HG02970 (cell line): ENCODE results near the gene BYSL.

Experiments used
- ATAC-seq: cut with Tn5 transposase; IDR thresholded peaks from one replicate; pipeline ENCODE4 v1.9.1; 2021; ENCODE audit warnings: mild to moderate bottlenecking, moderate library complexity, moderate number of reproducible peaks; ENCODE audit not compliant: unreplicated experiment, low FRiP score

BYSL gene

DNA sequence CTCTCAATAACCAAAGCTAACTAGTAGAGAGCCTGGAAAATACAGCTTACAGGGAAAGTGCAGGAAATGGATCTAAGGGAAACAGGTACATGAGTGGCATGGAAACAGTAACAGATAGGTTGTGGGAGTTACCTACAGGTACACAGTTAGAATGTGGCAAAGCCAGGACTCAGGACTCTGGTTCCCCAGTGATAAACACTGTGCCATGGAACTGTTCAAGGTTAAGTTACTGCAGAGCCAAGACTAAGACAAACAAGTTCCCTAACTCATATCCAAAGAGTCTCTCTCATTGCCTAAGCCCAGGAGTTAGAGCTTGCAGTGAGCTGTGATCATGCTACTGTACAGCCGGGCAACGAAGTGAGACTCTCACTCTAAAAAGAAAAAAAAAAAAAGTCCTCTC, 7.0 kb upstream of the BYSL start:
- ATAC-seq, result no peak

DNA sequence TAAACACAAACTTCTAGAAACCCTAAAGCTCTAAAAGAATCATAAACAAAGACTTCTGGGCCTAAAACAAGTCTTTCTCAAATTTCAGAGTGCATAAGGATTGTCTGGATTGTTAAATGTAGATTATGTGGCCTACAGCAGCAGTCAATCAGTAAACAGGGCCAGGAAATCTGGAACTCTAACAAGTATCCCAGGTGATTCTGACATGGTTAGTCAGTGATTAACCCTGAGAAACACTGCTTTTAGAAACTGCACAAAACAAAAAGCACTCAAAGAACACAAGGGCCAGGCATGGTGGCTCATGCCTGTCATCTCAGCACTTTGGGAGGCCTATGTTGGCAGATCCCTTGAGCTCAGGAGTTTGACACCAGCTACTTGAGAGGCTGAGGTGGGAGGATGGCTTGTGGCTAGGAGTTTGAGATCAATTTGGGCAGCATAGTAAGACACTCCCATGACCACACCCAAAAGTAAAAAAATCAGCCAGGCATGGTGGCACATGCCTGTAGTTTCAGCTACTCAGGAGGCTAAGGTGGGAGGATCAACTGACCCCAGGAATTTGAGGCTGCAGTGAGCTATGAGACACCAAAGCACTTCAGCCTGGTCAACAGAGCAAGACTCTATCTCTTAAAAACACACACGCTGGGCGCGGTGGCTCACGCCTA, 6.3 kb upstream of the BYSL start:
- ATAC-seq, result no peak

DNA sequence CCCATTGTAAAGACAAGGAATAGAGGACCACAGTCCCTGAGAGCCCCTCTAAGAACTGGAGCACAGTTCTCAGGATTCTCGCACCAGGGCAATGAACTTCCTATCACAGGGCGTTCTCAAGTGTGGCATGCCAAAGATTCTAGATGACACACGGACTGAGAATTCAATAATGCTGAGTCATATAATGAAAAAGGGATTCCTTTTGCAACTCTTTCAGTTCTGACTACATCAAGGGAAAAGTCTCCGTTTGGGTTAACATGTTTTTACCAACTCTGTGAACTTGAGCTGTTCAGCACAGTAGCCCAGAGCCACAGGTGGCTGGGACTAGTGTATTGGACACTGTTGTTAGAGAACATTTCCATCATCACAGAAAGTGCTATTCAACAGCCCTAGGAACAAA, 3.8 kb upstream of the BYSL start:
- no peak for ATAC-seq

DNA sequence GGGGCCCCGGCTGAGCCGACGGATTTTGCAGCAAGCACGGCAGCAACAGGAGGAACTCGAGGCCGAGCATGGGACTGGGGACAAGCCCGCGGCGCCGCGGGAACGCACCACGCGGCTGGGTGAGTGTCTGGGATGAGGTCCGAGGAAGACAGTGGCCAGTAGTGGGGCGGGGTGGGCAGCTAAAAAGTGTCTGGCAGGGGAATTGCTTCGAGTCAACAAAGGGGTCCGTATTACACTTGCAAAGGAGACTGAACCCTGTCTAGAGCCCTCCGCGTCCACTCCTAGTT, 356 bp downstream of the BYSL start:
- ATAC-seq, result no peak

DNA sequence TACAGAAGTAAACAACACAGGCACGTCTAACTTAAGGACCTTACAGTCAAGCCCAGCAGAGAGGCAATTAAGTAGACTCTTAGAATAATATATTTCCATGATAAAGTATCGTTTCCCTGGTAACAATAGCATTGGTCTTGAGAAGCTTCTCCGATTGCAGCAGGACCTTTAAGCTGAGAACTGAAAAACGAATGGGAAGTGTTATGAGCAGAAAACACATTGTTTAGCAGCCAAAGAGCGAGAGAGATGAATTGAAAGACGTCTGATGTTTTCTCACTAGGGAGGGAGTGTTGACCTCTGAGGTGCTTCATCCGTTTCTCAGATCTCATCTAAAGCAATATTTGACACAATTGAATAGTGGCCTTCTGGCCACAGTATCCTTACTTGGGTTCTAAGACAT, 855 bp downstream of the BYSL start:
- ATAC-seq, result no peak

DNA sequence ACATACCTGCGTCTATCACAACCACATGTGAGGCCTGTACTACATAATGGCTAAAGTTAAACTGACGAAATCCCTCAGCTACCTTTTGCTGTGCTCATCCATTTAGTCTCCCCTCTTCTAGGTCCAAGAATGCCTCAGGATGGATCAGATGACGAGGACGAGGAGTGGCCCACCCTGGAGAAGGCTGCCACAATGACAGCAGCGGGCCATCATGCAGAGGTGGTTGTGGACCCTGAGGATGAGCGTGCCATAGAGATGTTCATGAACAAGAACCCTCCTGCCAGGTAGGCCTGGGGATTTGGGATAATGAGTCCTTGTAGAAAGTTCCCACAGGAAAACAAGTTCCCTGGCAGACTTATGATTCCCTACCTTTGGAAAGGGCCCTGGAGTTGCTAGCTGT, 6.0 kb downstream of the BYSL start:
- ATAC-seq, result no peak

DNA sequence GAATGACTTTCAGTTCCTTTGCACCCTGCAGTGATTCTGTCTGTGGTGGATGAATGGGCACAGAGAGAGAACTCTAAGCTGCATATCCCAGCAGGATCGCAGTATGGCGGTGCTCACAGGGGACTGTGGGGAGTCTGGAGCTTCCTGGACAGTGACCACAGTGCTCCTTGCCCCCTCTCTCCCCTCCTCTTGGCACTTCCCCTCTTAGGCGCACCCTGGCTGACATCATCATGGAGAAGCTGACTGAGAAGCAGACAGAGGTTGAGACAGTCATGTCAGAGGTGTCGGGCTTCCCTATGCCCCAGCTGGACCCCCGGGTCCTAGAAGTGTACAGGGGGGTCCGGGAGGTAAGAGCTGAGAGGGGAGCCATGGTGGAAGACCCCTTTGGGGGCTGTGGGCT, 8.6 kb downstream of the BYSL start:
- ATAC-seq, result no peak

DNA sequence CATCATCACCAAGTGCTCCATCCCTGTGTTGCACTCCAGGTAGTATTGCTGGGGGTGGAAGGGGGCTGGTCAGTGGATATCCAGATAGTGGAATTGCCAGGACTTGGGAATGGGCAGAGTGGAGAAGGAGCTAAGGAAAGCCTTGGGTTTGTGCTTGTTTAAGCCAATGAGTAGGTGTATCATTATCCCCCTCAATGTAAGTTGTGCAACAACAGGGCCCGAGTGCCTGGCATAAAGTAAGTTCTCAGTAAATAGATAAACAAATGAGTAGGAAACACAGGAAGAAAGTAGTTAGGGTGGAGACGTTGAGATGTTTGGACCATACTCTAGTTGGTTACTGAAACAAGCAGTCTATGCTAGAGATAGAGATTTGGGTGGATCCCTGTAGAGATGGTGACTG, 10.5 kb downstream of the BYSL start:
- no peak for ATAC-seq

DNA sequence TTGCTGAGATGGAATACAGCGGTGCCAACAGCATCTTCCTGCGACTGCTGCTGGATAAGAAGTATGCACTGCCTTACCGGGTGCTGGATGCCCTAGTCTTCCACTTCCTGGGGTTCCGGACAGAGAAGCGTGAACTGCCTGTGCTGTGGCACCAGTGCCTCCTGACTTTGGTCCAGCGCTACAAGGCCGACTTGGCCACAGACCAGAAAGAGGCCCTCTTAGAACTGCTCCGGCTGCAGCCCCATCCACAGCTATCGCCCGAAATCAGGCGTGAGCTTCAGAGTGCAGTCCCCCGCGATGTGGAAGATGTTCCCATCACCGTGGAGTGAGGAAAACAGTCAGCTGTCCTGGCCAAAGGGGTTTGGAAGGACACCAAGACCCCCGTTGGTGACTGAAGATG, 11.1 kb downstream of the BYSL start:
- ATAC-seq, result no peak

DNA sequence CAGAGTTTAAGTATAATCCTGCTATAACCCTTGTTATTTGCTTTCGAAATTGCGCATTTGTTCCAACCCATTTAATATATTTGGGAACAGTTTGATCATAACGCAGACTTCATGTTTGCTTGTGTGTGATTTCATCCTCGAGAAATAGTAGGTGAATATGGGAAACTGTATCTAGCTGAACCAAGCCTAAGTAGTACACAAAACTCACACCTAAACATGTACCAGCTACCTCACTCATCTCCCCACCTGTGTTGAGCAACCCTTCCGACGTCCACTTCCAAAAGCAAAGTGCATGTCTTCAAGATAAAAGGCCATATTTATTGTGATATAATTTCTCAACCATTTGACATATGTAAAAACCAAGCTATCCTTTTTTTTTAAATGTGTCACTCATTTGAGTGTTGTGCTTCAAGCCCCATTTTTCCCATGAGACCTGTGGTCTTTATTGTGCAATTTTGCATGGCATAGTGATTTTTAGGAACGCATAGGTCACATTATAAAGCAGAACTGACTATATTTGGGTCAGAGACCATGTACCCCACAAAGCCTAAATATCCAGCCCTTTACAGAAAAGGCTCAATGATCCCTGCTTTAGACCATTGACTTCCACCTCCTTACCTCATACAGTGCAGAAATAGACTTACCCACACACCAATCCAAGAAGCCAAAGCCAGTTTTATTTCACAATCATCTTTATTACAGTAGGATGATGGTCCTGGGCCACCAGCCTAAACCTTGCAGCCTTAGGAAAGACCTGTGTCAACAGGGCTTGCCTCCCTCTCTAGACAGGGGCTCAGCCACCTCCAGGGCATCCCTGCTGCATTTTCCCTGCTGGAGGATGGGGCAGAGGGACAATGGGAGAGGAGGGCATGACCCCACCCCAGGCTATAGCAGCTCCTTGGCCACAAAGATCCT, 13.2 kb downstream of the BYSL start:
- ATAC-seq, result no peak

DNA sequence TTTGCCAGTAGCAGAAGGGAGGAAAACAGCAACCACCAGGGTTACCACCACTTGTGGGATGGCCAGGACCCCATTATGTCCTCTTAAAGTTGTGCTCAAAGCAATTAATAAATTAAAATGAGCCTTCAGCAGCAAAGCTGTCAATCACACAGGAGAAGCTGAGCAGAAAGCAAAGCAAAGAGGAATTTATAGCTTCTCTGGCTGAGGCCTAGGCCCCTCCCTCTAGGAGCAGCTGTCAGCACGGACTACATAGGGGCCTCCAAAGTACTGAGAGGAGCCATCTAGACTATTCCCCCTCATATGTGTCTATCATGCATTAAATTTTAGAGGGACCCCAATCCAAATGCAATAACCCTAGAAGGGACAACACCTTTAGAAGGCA, 13.9 kb downstream of the BYSL start:
- ATAC-seq, result no peak

DNA sequence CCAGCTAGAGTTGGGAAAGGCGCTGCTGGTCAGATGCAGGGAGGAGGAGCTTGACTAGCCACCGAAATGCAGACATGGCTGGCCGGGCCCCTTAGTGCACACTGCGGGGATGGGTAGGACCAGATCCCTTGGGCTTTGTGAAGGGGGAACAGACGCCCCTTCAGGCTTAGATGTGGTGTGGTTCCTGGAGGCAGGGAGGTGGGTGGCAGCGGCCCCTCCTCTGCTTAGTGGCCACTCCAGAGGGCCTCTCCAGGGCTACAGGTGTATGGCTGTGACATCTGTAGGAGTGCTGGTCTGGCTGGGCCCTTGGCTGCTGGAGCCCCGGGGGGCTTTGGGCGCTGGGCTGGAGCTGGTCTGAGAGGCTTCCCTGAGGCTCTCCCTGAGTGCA, 14.4 kb downstream of the BYSL start:
- no peak for ATAC-seq

DNA sequence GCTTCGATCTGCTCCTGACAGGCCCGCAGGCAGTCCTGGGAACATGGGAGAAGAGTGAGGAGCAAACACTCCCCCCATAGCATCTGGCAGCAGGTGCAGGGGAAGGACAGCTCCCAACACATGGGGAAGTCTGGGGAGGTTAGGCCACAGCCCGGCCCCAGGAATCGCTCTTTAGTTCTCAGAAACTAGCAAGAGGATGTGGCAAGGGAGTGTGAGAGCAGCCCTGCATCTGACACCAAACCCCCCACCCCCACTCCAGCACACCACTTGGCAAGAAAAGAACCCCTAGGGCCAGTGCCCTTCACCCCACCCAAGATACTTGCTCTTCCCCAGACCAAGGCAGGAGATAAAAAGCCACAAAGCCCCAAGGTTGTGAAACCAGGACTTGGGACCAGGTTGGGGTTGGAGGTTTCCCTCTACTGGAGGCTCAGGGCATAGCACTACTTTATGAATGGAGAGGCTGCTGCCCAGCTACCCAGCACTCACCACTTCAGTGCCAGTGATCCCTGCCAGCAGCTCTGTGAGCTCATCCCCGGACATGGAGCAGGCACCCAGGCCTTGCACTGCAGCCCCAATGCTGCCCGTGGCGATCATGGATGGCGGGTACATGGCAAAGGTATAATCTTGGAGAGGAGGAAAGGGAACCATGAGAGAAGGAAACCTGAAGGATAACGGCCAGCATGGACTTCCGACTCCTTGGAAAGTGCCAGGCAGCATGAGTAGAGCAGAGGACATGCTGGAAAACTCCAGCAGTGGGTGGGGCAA, 15.0 kb downstream of the BYSL start:
- peak; percentile 46 for ATAC-seq

DNA sequence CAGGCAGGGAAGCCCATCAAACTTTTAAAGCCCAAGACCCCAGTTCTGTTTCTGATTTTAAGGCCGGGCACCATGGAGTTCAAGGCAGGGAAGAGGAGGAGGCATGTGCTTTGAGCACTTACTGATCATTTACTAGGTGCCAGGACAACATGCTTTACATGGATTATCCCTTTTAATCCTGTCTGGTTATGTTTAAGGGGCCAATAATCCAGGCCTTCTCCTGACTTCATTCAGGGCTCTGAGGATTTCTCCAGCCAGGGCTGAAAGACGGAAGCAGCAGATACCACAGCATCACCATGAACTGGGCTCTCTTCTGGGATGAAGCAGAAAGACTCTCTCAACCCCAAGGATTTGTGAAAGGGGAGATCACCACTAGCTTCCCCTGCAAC, 16.2 kb downstream of the BYSL start:
- no peak for ATAC-seq

DNA sequence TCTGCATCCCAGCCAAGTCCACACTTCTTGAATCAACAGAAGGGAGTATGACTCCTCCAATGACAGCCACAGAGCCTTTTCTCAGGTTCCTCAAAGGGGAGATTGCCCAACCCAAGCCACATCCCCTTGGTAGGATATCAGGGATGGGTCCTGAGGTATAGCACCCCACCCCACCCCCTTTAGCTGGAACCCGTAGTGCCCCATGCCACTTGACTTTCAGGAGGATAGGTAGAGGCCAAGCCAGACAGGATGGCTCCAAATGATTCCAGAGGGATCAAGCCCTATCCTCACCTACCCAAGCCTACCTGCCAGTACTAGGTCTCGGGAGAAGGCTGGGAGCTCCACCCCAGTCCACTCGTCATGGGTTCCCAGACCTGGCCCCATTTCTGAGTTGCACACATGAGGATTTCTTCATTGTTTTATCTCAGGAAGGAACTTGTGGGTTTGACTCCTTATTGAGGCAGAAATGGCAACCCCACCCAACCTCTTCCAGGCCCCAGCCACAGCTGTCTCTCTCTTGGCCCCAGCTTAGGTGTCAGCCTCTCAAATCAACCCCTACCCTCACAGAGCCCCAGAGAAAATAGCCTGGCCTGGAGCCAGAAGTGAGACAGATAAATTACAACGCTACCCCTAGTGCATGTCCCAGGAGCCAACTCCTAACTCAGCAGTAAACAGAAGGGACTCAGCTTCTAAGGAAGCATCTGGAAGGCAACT, 16.7 kb downstream of the BYSL start:
- no peak for ATAC-seq

DNA sequence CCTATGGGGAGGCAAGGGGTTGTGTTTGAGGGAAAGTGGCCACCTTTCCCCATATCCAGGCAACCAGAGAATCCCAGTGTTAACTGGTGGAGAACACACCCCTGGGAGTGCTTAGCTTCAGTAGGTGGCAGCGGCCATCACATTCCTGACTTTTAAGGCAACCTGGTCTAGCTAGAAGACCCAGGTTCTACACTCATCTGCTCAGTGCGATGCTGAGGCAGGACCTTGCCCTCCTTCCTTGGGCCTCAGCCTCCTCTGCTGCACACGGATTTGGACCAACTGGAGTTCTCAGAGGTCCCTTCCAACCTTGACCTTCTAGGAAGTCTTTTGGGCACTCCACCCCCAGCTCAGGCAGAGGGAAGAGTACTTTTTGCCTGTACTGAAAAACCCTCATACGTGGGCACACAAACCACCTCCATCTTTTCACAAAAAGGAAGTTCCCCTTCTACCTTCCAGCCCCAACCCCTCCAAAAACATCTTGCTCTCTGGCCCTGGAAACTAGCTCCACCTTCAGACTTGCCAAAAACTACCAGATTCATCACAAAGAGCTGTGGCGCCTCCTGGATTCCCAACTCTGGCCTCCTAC, 17.4 kb downstream of the BYSL start:
- no peak for ATAC-seq

DNA sequence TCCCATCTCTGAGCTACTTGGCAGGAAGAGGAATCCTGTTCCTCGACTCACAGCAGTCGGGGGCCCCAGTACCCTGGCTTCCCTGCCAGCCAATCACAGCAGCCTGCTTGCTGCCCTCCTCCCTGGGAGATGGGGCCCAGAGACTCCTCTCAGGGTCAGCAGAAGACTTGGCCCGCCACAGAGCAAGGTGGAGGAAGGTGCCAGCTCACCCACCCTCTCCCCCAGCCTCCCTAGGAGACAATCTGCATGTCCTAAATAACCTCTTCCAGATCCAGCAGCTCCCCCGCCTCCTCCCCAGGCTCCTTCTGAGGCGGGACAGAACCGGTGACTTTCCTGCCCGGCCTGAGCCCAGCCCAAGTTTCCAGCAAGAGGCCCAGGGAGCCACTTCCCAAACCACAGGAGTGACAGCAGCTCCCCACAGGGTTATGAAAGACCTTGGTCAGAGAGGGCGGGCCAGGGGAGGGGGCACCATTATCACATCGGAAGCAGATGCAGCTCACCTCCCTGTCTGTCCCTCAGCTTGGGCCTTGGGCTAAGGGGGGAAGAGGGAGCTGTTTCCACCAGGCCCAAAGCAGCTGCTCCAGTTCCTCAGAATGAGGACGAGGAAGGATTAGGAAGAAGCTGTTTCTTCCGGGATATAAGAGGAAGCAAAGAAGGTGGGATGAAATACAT, 18.0 kb downstream of the BYSL start:
- no peak for ATAC-seq

DNA sequence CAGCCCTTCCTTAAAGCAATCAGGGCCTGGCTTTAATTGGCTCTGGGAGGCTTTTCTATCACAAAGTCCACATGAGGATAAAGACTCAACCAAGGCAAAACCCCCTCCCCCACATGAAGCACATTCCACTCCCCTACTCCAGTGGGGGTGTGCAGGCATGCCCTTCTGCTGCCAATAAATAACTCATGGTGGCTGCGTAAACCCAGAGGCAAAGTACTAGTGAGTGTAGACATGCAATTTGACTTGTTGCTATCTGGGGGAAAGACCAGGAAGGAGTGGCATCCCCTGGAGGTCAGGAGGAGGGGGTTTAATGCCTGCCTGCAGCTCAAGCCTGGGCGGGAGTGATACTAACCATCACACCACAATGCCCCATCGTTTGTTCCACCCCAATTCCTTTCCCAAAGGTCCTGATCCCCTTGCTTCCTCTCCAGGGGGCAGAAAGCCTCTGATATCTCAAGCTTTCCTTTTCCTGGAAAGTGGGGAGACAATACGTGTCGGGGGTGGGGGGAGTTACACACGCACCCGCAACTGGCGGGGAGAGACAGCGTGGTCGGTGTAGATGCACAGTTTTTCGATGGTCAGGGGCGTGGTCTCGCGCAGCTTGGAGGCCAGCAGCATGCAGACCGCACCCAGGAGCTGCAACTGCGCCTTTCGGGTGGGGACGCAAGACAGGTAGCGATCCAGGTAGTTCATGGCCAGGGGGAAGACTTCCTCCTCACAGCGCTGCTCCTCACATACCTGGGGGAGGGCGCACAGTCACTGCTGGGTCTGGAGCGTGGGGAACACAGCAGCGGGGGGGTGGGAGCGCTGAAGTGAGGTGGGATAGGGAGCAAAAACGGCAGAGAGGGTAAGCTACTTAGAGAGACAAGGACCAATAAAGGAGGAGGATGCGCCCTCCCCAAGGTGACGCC, 18.8 kb downstream of the BYSL start:
- ATAC-seq, result no peak

DNA sequence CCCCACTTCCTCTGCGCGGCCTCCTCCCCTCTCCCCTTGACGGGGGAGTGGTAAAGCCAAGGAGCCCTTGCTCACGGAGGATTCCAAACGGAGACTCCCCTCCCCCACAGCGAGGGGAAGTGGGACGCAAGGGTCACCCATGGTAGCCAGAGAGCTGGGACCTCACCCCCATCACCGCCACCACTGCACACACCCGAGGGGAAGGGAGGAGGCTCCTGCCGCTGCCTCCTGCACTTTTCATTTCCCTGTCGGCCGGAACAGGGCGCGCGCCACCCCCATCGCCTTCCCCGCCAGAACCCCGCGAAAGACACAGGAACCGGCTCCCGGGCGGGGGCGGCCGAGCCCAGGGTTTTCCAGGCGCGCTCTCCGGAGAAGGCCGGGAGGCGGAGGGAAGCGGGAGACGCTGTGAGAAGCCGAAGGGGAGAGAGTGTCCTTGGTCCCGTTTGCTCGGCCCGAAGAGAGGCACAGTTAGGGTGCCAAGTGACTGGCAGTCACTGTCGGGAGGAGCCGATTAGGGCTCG, 19.5 kb downstream of the BYSL start:
- no peak for ATAC-seq
